Natural killer cell (primary cell): ENCODE measurements around the gene TMCO6. TPM values are rescaled to one million over a fixed set of nuclear protein-coding genes. Genes with fewer than 3 reads are reported as not detected.

ENCODE experiments used
- ATAC-seq, 3 donors: fragments of 150-1000 bp in 2 of 3; fragments of 200-7000 bp in 1 of 3; cut with Tn5 transposase; 1 replicate in 1 of 3; 2 replicates in 2 of 3; pipeline ENCODE4 v1.10.0; 2021; ENCODE audit warnings: mild to moderate bottlenecking in 2 of 3, moderate library complexity in 2 of 3
- DNase-seq, 2 donors: peaks; one replicate each; pipeline versions ENCODE4 v3.0.0 to v3.0.0-alpha.2; 2013 to 2021; ENCODE audit warnings: mixed read lengths in 1 of 2
- H3K27ac ChIP-seq: one replicate; pipeline ENCODE4 v1.5.1; 2013; ENCODE audit warnings: mild to moderate bottlenecking, low read length
- H3K27me3 ChIP-seq: one replicate; pipeline ENCODE4 v1.6.1; 2013; ENCODE audit warnings: low read length; ENCODE audit not compliant: control insufficient read depth, insufficient read depth
- H3K36me3 ChIP-seq: one replicate; pipeline ENCODE4 v1.6.1; 2013; ENCODE audit warnings: low read length; ENCODE audit not compliant: control insufficient read depth, insufficient read depth
- H3K4me1 ChIP-seq: one replicate; pipeline ENCODE4 v1.6.1; 2013; ENCODE audit warnings: low read length; ENCODE audit not compliant: control insufficient read depth, insufficient read depth
- H3K4me3 ChIP-seq: one replicate; pipeline ENCODE4 v1.5.1; 2013; ENCODE audit warnings: low read length
- H3K9me3 ChIP-seq: one replicate; pipeline ENCODE4 v1.6.1; 2013; ENCODE audit warnings: low read length; ENCODE audit not compliant: control insufficient read depth, insufficient read depth
- H3K27ac Mint-ChIP-seq, 2 donors: one replicate each; pipeline ENCODE4 v1.8.0; 2022; ENCODE audit warnings: mild to moderate bottlenecking in 2 of 2, mixed read lengths in 2 of 2, moderate library complexity in 1 of 2
- H3K27me3 Mint-ChIP-seq, 2 donors: one replicate each; pipeline ENCODE4 v1.8.0; 2022; ENCODE audit warnings: low read depth in 2 of 2, mixed read lengths in 2 of 2
- H3K36me3 Mint-ChIP-seq: one replicate; pipeline ENCODE4 v1.8.0; 2022; ENCODE audit warnings: mixed read lengths
- H3K4me1 Mint-ChIP-seq, 2 donors: one replicate each; pipeline ENCODE4 v1.8.0; 2022; ENCODE audit warnings: mixed read lengths in 2 of 2
- H3K4me3 Mint-ChIP-seq: one replicate; pipeline ENCODE4 v1.8.0; 2022; ENCODE audit warnings: mild to moderate bottlenecking, moderate library complexity, mixed read lengths
- H3K9me3 Mint-ChIP-seq, 2 donors: one replicate each; pipeline ENCODE4 v1.8.0; 2022; ENCODE audit warnings: mixed read lengths in 2 of 2
- WGBS: methylation state at CpG from one replicate; pipeline ENCODE4 v1.1.7; 2013; ENCODE audit warnings: missing lambda C conversion rate; ENCODE audit not compliant: insufficient coverage; 5-methylcytosine and 5-hydroxymethylcytosine counted together
- intact Hi-C: fragments of 100-400 bp; cut with micrococcal nuclease; formaldehyde crosslinking; loops from one replicate; pipeline ENCODE4 v1.14.2; 2022
- total RNA-seq, 4 donors: library from RNA; stranded (reverse); fragments of 120-200 nt in 1 of 4; gene quantifications; one replicate each; pipeline versions ENCODE4 v1.2.3 to v1.2.4, GENCODE V29; 2013 to 2022
- TF ChIP-seq, protein P1 (sequence below): fragments of 200-600 bp; IDR thresholded peaks from one replicate; pipeline ENCODE4 v1.8.0; 2022; ENCODE audit warnings: antibody characterized with exemption

The TMCO6 gene
- total RNA-seq, 3 donors from 2014 or later (not counting 1 experiment from before 2014, with no cell fraction given) = 17.9 to 19.5 (median 18.8) TPM

- WGBS = 96% methylated on average over 70 of the region's 70 CpGs
- TF ChIP-seq, protein P1, sequence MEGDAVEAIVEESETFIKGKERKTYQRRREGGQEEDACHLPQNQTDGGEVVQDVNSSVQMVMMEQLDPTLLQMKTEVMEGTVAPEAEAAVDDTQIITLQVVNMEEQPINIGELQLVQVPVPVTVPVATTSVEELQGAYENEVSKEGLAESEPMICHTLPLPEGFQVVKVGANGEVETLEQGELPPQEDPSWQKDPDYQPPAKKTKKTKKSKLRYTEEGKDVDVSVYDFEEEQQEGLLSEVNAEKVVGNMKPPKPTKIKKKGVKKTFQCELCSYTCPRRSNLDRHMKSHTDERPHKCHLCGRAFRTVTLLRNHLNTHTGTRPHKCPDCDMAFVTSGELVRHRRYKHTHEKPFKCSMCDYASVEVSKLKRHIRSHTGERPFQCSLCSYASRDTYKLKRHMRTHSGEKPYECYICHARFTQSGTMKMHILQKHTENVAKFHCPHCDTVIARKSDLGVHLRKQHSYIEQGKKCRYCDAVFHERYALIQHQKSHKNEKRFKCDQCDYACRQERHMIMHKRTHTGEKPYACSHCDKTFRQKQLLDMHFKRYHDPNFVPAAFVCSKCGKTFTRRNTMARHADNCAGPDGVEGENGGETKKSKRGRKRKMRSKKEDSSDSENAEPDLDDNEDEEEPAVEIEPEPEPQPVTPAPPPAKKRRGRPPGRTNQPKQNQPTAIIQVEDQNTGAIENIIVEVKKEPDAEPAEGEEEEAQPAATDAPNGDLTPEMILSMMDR = no peak
- peaks cover 7 to 12% of the 10 kb centered on the region in 2 donors for H3K4me1 Mint-ChIP-seq
- Histone ChIP-seq H3K36me3 (peaks cover 81% of the 10 kb centered on the region), H3K9me3 (no peaks in the 10 kb centered on the region), H3K4me3 (no peak overlapping the region), H3K27me3 (no peaks in the 10 kb centered on the region), H3K4me1 (no peaks in the 10 kb centered on the region), H3K27ac (no peak overlapping the region)
- DNase-seq (no peak), ATAC-seq (peak in 1 of 3 donors; percentile 29)
- no peaks in the 10 kb centered on the region for H3K9me3 Mint-ChIP-seq
- peaks cover 6% of the 10 kb centered on the region for H3K36me3 Mint-ChIP-seq
- intact Hi-C loops = no loop called here
- no peak overlapping the region for H3K4me3 Mint-ChIP-seq
- H3K27ac Mint-ChIP-seq = peak overlapping the region in 1 of 2 donors; percentile 16
- no peaks in the 10 kb centered on the region for H3K27me3 Mint-ChIP-seq
Observed at GRCh38 chr5:140672455-140673186, 33.4 kb downstream of the TMCO6 start.

DNA sequence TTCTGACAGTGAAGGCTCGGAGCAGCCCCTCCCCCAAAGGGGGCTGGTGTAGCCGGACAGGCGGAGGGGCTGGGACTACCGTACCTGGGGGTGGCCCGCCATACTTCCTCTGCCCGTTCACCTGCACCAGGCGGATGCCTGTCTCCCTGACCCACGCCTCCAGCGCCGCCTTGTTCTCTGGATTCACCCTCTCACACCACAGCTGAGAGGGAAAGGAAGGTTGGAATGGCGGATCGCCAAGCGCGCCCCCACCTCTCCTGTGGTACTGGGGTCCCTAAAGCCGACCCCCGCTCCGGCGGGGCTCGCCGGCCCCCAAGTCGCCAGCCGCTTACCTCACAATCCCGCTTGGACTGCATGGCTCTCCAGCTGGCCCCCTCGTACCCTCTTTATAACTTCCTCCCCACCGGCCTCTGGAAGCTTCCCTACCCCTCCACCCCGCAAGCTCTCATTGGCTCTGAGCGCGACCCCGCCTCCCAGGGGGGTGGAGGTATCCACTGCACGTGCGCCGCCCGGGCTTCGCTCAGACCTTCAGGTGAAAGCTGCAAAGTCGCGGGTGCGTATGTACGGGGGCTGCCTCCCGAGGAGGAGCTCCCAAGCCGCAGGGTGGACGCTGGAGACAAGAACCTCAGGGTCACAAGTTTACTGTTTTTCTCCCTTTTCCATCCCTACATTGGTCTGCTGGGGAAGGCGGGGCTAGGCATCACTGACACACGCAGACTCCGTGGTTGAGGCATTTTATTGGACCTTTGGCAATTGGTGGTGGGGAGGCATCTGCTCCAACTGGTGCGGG is 34.1 kb downstream of the TMCO6 start, which contains the start of gene DND1:
Gene DND1 (minus strand): TSS at position 390 of the 790 bp plus-strand sequence. CDS start 34 bp downstream, at position 356.
- H3K27ac ChIP-seq = no peak within 1 kb of the TSS
- peaks cover 7% of the 10 kb centered on the region for H3K36me3 Mint-ChIP-seq
- peak within 1 kb of the TSS in 1 of 2 donors; percentile 40 for H3K27ac Mint-ChIP-seq
- intact Hi-C loops = no loop called here
- peaks cover 0 to 5% of the 10 kb centered on the region in 2 donors for H3K4me1 Mint-ChIP-seq
- no peaks in the 10 kb centered on the region for H3K9me3 ChIP-seq
- H3K27me3 ChIP-seq = no peaks in the 10 kb centered on the region
- WGBS = 97% methylated on average over 44 of the region's 45 CpGs
- H3K9me3 Mint-ChIP-seq = no peaks in the 10 kb centered on the region
- H3K36me3 ChIP-seq = peaks cover 77% of the 10 kb centered on the region
- H3K27me3 Mint-ChIP-seq = no peaks in the 10 kb centered on the region
- no peaks in the 10 kb centered on the region for H3K4me1 ChIP-seq
- ATAC-seq (no peak), DNase-seq (no peak)
- H3K4me3 ChIP-seq = no peak within 1 kb of the TSS
- TF ChIP-seq, protein P1 = no peak
- no peak within 1 kb of the TSS for H3K4me3 Mint-ChIP-seq

- intact Hi-C loops = no loop called here
- H3K4me1 Mint-ChIP-seq = peaks cover 0 to 5% of the 10 kb centered on the region in 2 donors
- ATAC-seq (no peak), DNase-seq (no peak)
- H3K4me3 Mint-ChIP-seq = no peak overlapping the region
- Histone ChIP-seq H3K36me3 (peaks cover 74% of the 10 kb centered on the region), H3K27me3 (no peaks in the 10 kb centered on the region), H3K4me1 (no peaks in the 10 kb centered on the region), H3K27ac (no peak overlapping the region), H3K9me3 (no peaks in the 10 kb centered on the region), H3K4me3 (no peak overlapping the region)
- no peaks in the 10 kb centered on the region for H3K9me3 Mint-ChIP-seq
- H3K27ac Mint-ChIP-seq = peak overlapping the region in 1 of 2 donors; percentile 40
- TF ChIP-seq, protein P1 = no peak
- 90% methylated on average over 2 of the region's 2 CpGs for WGBS
- H3K27me3 Mint-ChIP-seq = no peaks in the 10 kb centered on the region
- peaks cover 7% of the 10 kb centered on the region for H3K36me3 Mint-ChIP-seq
Observed at GRCh38 chr5:140674211-140674610, 35.0 kb downstream of the TMCO6 start.
